ENCODE measurements around the gene TNFRSF12A.

- no peak for TF ChIP-seq CTCF (IDR thresholded peaks at IDR 0.05)
- TF ChIP-seq POLR2A (IDR thresholded peaks at IDR 0.05) = no peak
Observed at GRCh38 chr16:3071655-3072054, 51.5 kb downstream of the TNFRSF12A start.

All from Peyer's patch (tissue), 4 donors.